Suprapubic skin (tissue), 4 donors: Measurements from ENCODE around the gene SIVA1. TPM values are rescaled to one million over a fixed set of nuclear protein-coding genes. Genes with fewer than 3 reads are reported as not detected.

Experiments
- DNase-seq, 2 donors: peaks; one replicate each; pipeline ENCODE4 v3.0.0-alpha.2; 2019; ENCODE audit warnings: low spot score in 2 of 2
- H3K27ac ChIP-seq: fragments of 200-600 bp; sonication (generic); one replicate; pipeline ENCODE4 v1.5.1; 2019
- H3K27me3 ChIP-seq: fragments of 200-600 bp; sonication (generic); one replicate; pipeline ENCODE4 v1.5.1; 2019
- H3K36me3 ChIP-seq: fragments of 200-600 bp; sonication (generic); one replicate; pipeline ENCODE4 v1.5.1; 2019
- H3K4me1 ChIP-seq: fragments of 200-600 bp; sonication (generic); one replicate; pipeline ENCODE4 v1.5.1; 2019
- H3K4me3 ChIP-seq: fragments of 200-600 bp; sonication (generic); one replicate; pipeline ENCODE4 v1.5.1; 2019; ENCODE audit warnings: mild to moderate bottlenecking
- H3K9me3 ChIP-seq: fragments of 200-600 bp; sonication (generic); one replicate; pipeline ENCODE4 v1.5.1; 2019
- EP300 ChIP-seq: sonication (generic); formaldehyde crosslinking; IDR thresholded peaks from one replicate; pipeline ENCODE4 v1.6.1; 2017; ENCODE audit warnings: antibody characterized with exemption
- POLR2A ChIP-seq, 2 donors: fragments of 450-650 bp; IDR thresholded peaks; one replicate each; pipeline ENCODE4 v1.6.1; 2017; ENCODE audit warnings: antibody characterized with exemption in 2 of 2, mild to moderate bottlenecking in 2 of 2, moderate library complexity in 2 of 2
- POLR2AphosphoS5 ChIP-seq, 3 donors: sonication (generic); formaldehyde crosslinking; IDR thresholded peaks; one replicate each; pipeline ENCODE4 v1.6.1; 2017; ENCODE audit warnings: antibody characterized with exemption in 3 of 3
- WGBS: methylation state at CpG from one replicate; pipeline ENCODE4 v1.1.5; 2018; 5-methylcytosine and 5-hydroxymethylcytosine counted together
- total RNA-seq, 4 donors: library from RNA; depleted of rRNA; stranded (reverse); fragments of >200 nt; gene quantifications; one replicate each; pipeline ENCODE4 v1.1.0, GENCODE V29; 2016
- TF ChIP-seq, protein P1 (sequence below), 2 donors: fragments of 200-600 bp in 1 of 2; fragments of 450-650 bp in 1 of 2; sonication (generic) in 1 of 2; IDR thresholded peaks; one replicate each; pipeline ENCODE4 v1.5.1; 2016 to 2019; ENCODE audit warnings: antibody characterized with exemption in 2 of 2, mild to moderate bottlenecking in 1 of 2, moderate library complexity in 1 of 2

The SIVA1 gene
- total RNA-seq, 4 donors from 2014 or later, result 94.0 to 159 (median 142) TPM

DNA sequence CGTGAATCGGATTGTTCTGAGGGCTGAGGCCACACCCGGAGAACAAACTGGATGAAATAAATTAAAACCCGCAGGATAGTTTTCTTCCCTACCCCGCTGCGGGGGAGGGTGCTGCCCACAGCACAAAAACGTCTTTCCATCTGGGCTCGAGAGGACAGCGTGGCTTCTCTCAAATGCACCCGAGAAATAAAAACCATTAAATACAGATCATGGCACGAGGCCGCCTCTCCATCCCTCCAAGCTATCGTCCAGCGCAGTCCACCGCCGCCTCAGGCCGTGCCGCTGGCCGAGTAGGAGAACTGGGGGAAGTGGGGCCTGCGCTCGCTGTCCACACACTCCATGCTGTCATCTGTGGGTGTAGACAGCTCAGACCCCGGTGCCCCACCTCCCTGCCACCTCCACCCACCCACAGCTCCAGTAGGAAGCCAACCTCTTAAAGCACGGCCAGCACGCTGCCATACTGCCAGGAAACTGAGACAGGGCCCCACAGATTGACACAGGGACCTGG, 17.2 kb downstream of the SIVA1 start:
- 78% methylated on average over 24 of the region's 24 CpGs for WGBS
- TF ChIP-seq EP300 (no peak), POLR2A (IDR thresholded peaks at IDR 0.05) (no peak), POLR2AphosphoS5 (IDR thresholded peaks at IDR 0.05) (no peak)
- TF ChIP-seq, protein P1, sequence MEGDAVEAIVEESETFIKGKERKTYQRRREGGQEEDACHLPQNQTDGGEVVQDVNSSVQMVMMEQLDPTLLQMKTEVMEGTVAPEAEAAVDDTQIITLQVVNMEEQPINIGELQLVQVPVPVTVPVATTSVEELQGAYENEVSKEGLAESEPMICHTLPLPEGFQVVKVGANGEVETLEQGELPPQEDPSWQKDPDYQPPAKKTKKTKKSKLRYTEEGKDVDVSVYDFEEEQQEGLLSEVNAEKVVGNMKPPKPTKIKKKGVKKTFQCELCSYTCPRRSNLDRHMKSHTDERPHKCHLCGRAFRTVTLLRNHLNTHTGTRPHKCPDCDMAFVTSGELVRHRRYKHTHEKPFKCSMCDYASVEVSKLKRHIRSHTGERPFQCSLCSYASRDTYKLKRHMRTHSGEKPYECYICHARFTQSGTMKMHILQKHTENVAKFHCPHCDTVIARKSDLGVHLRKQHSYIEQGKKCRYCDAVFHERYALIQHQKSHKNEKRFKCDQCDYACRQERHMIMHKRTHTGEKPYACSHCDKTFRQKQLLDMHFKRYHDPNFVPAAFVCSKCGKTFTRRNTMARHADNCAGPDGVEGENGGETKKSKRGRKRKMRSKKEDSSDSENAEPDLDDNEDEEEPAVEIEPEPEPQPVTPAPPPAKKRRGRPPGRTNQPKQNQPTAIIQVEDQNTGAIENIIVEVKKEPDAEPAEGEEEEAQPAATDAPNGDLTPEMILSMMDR (IDR thresholded peaks at IDR 0.05), result no peak
- DNase-seq, result no peak
- no peaks in the 10 kb centered on the region for H3K9me3 ChIP-seq
- no peaks in the 10 kb centered on the region for H3K27me3 ChIP-seq
- no peak overlapping the region for H3K27ac ChIP-seq
- H3K4me1 ChIP-seq, result peaks cover 10% of the 10 kb centered on the region
- no peak overlapping the region for H3K4me3 ChIP-seq
- H3K36me3 ChIP-seq, result peaks cover 46% of the 10 kb centered on the region

DNA sequence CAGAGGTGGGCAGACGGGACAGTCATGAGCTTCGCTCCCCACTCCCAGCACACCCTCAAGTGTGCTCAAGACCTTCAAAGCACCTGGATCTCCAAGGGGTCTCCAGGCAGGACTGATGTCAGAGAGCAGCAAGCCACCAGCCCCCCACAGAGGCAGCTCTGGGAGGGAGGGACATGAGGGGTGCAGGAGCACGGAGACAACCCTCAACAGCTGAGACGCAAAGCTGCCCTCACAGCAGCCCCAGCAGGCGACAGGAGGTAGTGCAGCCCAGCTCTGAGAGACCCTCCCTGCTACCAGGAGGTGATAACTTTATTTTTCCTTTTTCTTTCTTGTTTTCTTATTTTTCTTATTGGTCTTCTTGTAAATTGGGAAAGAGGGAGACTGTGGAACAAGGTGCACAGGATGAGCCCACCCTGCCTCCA, 17.9 kb downstream of the SIVA1 start:
- H3K27ac ChIP-seq, result no peak overlapping the region
- peaks cover 10% of the 10 kb centered on the region for H3K4me1 ChIP-seq
- peaks cover 54% of the 10 kb centered on the region for H3K36me3 ChIP-seq
- no peaks in the 10 kb centered on the region for H3K27me3 ChIP-seq
- 98% methylated on average over 5 of the region's 5 CpGs for WGBS
- TF ChIP-seq, protein P1 (IDR thresholded peaks at IDR 0.05), result peak; percentile 11 to 45
- TF ChIP-seq POLR2A (IDR thresholded peaks at IDR 0.05), result no peak
- no peak for TF ChIP-seq POLR2AphosphoS5 (IDR thresholded peaks at IDR 0.05)
- no peak for TF ChIP-seq EP300
- DNase-seq, result no peak
- no peaks in the 10 kb centered on the region for H3K9me3 ChIP-seq
- no peak overlapping the region for H3K4me3 ChIP-seq

DNA sequence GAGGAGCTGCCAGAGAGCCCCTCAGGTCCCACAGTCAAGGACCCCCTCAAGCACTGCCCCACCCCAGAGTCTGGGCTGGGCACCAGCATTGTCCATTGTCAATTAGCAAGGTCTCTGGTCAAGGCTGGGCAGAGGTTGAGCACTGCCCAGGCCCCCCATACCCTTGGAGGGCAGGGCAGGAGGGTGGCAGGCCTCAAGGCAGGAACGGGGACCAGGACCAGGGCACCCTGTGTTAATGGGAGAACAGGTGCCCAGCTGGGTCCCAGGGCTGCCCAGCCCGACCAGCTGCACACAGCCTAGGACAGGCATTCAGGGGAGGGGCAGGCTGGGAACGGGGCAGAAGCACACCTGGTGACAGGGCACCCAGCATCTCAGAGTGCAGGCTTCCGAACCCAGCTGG, 18.4 kb downstream of the SIVA1 start:
- WGBS, result no CpG with 5 or more reads among the region's 4 CpGs
- H3K36me3 ChIP-seq, result peaks cover 59% of the 10 kb centered on the region
- H3K4me3 ChIP-seq, result no peak overlapping the region
- H3K27ac ChIP-seq, result no peak overlapping the region
- DNase-seq, result no peak
- TF ChIP-seq POLR2AphosphoS5 (IDR thresholded peaks at IDR 0.05) (no peak), EP300 (no peak)
- TF ChIP-seq, protein P1 (IDR thresholded peaks at IDR 0.05), result no peak
- H3K4me1 ChIP-seq, result peaks cover 10% of the 10 kb centered on the region
- no peaks in the 10 kb centered on the region for H3K9me3 ChIP-seq
- no peaks in the 10 kb centered on the region for H3K27me3 ChIP-seq

DNA sequence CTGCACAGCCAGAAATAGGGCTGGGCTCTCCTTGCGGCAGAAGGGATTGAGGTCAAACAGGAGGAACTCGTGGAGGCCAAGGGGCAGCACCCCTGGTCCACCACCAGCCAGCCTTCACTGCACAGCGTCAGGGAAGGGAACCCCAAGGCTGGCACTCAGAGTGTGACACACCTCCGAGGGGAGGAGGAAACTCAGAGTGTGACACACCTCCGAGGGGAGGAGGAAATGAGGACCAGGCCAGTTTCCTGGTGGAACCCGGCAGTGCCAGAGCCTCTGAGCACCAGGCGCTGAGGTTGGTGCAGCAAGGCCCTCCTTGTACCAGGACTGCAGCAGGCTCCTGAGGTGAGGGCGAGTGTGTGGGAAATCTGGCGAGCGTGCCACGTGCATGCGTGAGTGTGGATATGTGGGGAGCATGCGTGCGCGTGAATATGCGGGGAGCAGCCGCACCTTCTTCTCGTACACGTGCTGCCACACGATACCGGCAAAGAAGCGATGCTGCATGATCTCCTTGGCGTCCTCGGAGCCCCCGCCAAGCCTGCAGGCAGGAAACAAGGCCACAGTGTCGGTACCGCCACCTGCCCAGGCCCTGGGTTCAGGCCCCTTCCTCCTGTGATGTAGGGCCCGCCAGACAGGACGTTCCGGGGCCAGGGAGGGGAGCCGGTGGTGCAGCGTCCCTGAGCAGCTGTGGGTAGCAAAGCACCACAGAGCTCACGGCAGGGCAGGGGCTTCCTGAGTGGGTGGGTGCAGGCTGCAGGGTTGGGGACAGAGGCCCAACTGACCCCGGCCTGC, 19.2 kb downstream of the SIVA1 start:
- H3K36me3 ChIP-seq, result peaks cover 65% of the 10 kb centered on the region
- H3K27ac ChIP-seq, result no peak overlapping the region
- 84% methylated on average over 11 of the region's 34 CpGs for WGBS
- no peak overlapping the region for H3K4me3 ChIP-seq
- no peak for TF ChIP-seq POLR2A (IDR thresholded peaks at IDR 0.05)
- TF ChIP-seq, protein P1 (IDR thresholded peaks at IDR 0.05), result no peak
- TF ChIP-seq POLR2AphosphoS5 (IDR thresholded peaks at IDR 0.05), result no peak
- TF ChIP-seq EP300, result no peak
- no peaks in the 10 kb centered on the region for H3K9me3 ChIP-seq
- H3K4me1 ChIP-seq, result peaks cover 10% of the 10 kb centered on the region
- no peak for DNase-seq
- H3K27me3 ChIP-seq, result no peaks in the 10 kb centered on the region

DNA sequence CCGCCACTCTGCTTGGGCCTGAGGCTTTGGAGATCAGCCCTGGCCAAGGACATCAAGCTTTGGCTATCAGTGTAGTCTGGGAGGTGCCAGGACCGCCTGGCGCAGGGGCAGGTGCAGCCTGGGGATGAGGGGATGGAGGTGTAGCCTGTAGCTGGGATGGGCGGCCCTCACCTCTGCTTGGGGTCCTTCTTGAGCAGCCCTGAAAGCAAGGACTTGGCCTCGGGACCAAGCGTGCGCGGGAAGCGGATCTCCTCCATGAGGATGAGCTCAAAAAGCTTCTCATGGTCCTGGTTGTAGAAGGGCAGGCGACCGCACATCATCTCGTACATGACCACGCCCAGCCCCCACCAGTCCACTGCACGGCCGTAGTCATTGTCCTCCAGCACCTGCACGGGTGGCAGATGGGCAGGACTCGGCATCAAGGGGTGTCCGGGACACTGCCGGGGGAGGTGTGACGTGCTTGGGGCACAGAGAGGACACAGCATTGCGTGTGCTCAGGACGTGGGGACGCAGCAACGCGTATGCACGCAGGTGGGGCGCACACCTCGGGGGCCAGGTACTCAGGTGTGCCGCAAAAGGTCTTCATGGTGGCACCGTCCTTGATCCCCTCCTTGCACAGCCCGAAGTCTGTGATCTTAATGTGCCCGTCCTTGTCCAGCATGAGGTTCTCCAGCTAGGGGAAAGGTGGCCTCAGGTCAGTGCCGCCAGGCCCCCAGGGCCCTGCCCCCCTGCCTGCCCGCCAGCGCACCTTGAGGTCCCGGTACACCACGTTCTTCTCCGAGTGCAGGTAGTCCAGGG, 20.0 kb downstream of the SIVA1 start:
- TF ChIP-seq EP300 (no peak), POLR2AphosphoS5 (IDR thresholded peaks at IDR 0.05) (no peak), POLR2A (IDR thresholded peaks at IDR 0.05) (no peak)
- Histone ChIP-seq H3K36me3 (peaks cover 69% of the 10 kb centered on the region), H3K27me3 (no peaks in the 10 kb centered on the region), H3K9me3 (no peaks in the 10 kb centered on the region), H3K4me1 (peaks cover 13% of the 10 kb centered on the region), H3K4me3 (no peak overlapping the region), H3K27ac (no peak overlapping the region)
- DNase-seq, result no peak
- WGBS, result 95% methylated on average over 30 of the region's 38 CpGs
